Ramos (cell line): ENCODE measurements around the gene HSPA4.

ENCODE experiments used
- in situ Hi-C: fragments of 300-500 bp; cut with MboI; formaldehyde crosslinking; loops from one replicate; pipeline ENCODE4 v1.14.3; 2022; ENCODE audit warnings: low sequenced_read_pairs; ENCODE audit not compliant: unreplicated experiment

Gene HSPA4

DNA sequence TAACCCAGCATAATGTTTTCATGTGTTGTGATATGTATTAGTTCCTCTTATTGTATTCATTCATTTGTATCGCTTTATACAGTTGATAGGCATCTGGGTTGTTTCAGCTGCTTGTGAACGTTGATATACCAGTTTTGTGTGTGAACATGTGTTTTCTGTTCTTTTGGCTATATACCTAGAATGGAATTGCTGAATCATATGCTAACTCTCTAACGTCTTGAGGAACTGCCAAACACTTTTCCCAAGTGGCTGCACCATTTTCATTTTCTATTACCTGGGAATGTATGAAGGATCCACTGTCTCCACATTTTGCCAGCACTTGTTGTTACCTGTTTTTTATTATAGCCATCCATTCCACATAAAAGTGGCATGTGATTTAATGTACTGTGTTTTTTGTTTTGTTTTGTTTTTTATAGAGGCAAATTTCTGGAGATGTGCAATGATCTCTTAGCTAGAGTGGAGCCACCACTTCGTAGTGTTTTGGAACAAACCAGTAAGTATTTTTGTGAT, 34.6 kb downstream of the HSPA4 start:
- in situ Hi-C loops = no loop called here

DNA sequence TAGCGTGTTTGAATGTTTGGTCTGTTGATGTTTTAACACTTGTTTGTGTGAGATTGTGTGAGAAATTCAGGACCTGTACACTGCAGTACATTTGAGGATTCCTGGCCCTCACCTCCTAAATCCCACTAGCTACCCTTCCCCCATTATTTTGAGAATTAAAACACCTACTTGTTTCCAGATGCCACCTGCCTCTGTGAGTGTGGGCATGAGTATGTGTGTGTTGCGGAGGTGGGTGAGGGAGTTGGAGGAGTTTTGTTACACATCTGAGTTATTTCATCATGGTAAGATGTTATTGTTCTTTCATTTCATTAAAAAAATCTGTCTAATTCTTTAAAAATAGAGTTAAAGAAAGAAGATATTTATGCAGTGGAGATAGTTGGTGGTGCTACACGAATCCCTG, 36.3 kb downstream of the HSPA4 start:
- in situ Hi-C loops = no loop called here

DNA sequence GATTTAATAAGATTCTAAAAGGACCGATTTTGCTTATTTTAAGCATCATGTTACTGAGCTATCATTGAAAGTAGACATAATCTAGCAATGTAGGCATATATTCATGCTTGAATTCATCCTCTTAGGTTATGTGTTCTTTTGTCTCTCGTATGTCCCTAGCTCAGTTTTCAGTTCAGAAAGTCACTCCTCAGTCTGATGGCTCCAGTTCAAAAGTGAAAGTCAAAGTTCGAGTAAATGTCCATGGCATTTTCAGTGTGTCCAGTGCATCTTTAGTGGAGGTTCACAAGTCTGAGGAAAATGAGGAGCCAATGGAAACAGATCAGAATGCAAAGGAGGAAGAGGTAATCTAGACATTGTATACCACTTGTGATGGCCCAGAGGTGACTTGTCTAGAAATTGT, 39.2 kb downstream of the HSPA4 start:
- in situ Hi-C loops = no loop called here

DNA sequence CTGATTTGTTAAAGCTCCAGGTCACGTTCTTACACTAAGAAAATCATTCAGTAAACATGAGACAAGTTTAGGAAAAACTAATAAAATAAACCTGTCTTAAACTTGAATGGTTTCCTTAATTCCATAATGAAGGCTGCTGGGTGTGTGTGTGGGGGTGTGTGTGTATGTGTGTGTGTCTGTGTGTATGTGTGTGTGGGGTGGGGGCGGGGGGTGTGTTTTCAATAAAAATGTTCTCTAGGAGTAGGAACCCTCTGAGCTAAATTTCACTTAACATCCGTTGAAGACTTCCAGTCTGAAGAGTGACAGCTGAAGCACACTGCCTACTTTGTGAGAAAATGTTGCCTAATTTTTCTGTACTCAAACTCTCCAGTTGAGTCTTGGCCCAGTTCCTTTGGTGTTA, 54.5 kb downstream of the HSPA4 start:
- in situ Hi-C loops = loop anchor here (25.0 kb wide), 1 partner anchor 831 kb away; no protein-coding TSS in a partner anchor

DNA sequence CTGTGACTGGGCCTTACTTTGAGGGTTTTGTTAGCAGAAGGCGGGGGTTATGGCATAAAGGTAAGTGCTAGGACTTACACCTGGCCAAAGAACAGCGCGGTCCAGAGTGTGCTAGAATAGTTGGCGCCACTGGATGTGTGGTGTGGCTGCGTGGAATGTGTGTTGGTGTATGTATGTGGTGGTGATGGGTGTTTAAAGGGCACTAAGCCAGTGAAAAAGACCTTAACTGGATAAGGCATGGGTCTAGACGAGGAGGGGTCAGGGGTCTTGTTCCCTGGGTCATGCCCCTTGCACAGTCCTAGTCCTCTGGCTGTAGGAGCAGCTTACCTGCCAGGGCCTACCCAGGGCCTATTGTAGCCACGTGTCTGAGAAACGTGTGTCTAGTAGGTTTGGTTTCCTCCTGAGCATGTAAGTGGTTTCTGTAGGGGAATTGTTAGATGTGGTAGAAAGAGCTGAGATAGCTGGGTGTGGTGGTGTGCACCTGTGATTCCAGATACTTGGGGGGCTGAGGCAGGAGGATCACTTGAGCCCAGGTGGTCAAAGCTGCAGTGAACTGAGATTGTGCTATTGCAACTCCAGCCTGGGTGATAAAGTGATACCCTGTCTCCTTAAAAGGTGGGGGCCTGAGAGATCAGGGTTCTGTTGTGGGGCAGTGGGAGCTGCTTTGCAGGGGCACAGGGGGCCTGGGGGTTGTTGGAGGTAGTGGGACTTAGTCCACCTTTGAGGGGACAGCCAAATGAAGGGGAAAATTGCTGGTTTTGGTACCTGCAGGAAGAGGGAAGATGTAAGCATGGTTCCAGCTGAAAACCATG, 55.2 kb downstream of the HSPA4 start:
- in situ Hi-C loops = loop anchor here (25.0 kb wide), 1 partner anchor 830 kb away; no protein-coding TSS in a partner anchor

DNA sequence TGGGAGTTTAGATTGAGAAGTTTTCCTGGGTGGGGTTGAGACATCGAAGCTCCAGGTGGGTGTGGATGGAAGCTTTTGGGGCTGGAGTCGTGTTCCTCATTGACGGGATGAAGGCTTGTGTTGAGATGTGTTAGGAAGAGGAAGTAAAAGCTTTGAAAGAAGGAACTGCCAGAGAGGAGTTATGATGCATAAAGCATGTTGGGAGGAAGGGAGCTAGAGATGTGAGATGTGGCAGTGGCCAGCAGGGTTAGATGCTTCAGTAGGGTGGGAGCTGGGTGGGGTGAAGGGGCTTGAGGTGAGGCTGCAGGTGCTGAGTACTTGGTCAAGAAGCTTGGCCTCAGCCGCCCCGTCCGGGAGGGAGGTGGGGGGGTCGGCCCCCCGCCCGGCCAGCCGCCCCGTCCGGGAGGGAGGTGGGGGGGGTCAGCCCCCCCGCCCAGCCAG, 56.7 kb downstream of the HSPA4 start:
- in situ Hi-C loops = loop anchor here (25.0 kb wide), 1 partner anchor 829 kb away; no protein-coding TSS in a partner anchor

DNA sequence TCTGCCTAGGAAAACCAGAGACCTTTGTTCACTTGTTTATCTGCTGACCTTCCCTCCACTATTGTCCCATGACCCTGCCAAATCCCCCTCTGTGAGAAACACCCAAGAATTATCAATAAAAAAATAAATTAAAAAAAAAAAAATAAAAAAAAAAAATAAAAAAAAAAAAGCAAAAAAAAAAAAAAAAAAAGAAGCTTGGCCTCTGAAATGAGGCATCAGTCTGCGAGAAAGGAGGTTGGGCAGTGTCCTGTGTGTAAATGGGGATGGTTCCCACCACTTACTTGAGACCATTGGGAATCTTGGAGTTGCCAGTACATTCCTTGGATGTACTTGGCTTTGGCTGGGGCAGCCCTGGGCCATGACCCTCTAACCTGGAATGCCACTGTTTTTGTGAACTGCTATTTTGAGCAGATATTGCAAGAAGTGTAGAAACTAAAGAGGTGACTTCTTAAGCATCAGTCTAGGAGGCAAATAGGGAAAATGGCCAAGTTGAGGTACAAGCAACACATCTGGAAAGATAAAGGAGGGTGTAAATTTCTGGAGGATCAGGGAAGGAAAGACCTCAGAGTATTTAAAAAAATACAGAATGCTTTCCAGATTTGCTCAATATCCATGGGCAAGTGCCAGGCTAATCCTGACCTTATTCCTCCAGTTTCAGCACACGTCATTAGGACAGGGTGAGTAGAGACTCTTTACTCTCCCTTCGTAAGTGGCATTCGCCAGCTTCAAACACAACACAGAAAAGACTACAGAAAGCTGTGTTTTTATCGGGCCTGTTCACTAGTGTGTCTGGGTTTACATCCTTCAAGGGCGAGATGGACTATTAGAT, 58.1 kb downstream of the HSPA4 start:
- in situ Hi-C loops = loop anchor here (25.0 kb wide), 1 partner anchor 827 kb away; no protein-coding TSS in a partner anchor

DNA sequence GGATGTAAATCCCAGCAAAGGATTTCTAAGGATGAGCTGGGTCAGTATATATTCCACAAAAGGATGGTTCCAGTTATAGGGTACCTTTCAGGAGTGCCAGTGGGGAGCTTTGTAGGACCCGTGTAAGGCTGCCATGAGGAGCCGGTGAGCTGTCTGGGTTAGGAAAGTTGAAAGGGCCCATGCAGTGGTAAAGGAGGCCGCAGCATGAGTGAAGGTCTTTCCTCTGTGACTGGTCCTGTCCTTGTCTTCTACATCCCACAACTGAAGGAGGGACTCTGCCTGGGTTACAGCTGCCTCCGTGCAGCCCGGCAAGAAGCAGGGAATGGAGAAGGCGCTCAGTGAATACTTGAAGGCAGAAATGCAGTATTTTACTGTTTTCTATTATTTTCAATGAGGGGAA, 58.9 kb downstream of the HSPA4 start:
- in situ Hi-C loops = loop anchor here (25.0 kb wide), 1 partner anchor 827 kb away; no protein-coding TSS in a partner anchor

DNA sequence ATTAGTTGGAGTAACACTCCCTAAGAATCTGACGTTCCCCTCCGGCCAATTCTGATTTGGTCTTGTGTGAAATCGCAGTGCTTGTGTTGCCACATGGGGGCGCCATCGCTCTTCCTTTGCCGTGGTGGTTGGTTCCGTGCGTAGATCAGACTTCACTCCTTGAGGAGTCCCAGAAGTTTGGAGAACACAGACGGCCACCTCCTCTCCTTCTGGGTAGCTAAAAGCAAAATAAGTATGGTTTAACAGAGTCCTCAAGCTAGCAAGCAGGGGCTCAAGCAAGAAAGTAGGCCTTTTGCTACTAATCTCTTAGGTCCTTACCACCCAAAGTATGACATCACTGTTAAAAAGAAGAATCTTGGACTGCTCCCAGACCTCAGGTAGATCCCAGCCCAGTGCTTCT, 59.5 kb downstream of the HSPA4 start:
- in situ Hi-C loops = loop anchor here (25.0 kb wide), 1 partner anchor 826 kb away; no protein-coding TSS in a partner anchor

DNA sequence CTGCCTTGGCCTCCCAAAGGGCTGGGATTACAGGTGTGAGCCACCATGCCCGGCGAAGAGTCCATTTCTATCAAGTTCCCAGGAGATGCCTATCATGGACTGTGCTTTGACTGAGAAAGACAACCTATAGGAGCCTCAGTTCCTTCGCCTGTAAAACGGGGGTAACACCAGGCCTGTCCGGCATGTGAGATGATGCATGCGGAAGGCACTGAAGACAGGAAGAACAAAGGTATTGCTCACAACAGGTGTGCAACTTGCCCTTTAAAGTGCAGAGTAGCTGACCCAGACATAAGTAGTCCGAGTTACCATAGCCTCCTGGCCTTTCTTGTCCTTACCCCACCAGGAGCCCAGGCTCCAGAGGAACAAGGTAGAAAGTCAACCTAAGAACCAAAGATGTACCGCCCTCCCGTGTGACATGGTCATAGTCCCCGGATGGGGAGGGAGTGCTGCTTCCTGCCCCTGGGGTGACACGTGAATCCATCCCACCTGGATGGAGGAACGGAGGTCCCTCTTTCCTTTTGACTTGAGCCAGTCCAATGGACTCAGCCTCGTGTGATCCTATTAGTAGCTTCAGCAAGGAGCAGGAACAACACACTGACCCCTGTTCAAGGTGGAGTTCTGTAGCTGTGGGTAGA, 60.3 kb downstream of the HSPA4 start:
- in situ Hi-C loops = loop anchor here (25.0 kb wide), 1 partner anchor 825 kb away; no protein-coding TSS in a partner anchor

DNA sequence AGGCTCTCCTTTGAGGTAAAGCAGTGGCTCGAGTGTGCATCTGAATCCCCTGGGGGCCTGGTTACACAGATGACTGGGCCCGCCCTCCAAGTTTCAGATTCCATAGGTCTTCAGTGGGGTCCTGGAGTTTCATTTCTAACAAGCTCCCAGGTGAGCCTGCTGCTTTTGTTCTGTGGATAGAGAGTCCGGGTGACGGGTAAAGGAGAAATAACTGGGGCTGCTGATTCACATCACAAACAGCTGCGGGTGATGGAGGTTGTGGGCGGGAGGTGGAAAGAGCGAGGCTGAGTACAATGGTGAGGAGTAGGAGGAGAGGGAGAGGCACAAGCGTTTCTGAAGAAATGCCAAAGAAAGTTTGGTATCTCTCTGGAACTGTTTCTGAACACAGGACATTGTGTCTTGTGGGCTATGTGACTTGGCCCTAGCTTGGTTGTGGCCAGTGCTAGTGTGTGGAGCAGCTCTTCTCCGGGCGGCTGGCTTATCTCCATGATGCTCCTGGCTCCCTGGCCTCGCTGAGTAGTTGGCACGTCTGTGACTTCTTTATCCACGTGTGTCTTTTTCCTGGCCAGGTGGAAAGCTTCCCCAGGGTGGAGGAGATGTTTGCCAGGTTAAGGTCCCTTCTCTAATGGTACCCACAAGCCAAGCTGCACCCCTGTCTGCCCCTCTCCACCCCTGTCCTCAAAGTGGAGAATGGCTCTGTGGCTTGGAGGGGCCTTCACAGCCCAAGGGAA, 61.7 kb downstream of the HSPA4 start:
- in situ Hi-C loops = loop anchor here (25.0 kb wide), 1 partner anchor 824 kb away; no protein-coding TSS in a partner anchor

DNA sequence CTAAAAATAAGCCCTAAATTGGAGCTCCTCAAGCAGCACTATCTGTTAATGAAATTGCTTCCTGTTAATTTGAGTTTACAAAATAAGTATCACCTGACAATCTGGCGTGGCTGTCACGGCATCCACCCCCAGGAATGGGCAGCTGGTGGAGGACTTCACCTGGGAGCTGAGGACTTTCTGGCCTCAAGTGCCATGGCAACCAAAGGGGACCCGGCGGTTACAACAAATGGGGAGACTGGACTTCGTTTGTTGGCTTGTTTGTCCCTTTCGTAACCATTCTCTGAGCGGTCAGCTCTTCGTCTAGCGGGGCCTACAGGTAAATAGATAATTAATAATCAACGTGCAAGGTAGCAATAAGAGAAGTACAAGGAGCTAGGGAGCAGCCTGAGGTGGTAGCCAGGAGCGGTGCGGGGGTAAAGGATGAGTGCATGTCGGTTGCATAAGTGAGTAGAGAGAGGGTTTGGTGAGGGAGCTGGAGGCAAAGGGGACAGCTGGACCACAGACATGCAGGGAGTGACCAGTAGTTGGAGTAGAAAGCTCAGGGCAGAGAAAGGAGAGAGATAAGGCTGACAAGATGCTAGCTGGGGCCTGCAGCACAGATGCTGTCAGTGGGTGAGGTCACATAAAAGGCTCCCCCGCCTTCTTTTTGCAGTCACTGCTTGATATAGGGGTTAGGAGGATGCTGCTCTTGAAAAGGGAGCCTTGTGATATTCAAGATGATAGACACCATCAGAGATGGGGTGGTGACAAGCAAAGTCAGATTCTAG, 62.5 kb downstream of the HSPA4 start:
- in situ Hi-C loops = loop anchor here (25.0 kb wide), 1 partner anchor 823 kb away; no protein-coding TSS in a partner anchor

DNA sequence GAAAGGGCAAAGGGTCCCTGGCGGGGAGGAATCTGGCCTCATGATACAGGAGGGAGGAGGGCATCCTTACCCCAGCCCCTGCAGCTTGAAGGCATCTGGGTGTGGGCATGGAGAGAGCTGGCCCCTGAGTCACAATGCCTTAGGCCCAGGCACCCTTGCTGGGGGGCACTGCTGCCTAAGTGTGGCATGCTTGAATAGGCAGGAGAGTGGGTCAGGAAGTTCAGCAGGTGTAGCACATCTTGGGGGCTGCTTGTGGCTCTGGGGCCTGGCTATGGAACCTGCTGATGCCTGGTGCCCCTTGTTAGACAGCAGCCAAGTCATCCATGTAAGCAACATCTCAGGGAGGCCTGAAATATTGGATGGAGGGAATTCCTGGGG, 63.1 kb downstream of the HSPA4 start:
- in situ Hi-C loops = loop anchor here (25.0 kb wide), 1 partner anchor 822 kb away; no protein-coding TSS in a partner anchor

DNA sequence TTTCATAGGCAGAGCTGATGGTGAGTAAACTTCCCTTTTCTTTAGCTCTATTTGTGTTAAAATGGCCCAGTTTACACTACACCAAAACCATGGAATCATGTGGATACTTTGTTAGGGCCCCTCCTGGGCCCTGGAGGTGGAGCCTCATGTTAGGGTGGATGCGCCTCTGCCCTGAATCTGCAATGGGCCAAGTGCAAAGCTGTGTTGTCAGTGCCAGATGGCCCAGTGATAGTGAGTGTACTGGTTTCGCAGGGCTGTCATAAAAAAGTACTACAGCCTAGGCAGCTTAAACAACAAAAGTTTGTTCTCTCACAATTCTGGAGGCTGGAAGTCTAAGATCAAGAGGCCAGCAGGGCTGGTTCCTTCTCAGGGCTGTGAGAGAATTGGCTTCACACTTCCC, 64.8 kb downstream of the HSPA4 start:
- in situ Hi-C loops = loop anchor here (25.0 kb wide), 1 partner anchor 821 kb away; no protein-coding TSS in a partner anchor

DNA sequence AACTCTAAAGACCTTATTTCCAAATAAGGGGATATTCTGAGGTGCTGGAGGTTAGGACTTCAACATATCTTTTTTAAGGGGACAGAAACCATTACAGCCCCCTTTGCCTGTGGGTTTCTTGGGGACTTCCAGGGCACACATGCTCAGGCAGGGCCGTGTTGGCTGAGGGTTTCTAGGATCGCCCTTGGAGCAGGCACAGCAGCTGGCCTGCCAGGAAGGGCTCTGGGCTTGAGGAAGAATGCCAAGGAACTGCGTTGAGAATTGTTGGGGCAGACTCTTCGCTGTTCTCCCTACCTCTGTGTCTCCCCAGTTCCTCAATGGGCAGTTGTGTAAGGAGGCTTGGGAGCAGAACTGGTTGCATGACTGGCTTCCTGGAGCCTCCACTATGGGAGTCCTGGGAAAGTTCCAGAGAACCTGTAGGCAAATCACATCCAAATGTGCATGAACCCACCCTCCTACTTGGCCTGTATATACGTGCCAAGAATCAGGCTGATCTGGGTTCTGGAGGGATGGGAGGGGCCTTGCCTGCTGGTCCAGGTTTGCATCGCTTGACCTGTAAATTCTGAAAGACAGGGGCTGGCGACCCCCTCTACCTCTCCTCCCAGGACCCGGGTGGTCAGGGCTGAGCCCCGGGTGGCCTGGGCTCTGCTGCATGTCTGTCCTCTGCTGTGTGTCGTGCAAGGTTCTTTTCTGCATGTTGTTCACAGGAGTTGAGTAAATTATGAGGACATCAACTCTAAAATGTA, 65.5 kb downstream of the HSPA4 start:
- in situ Hi-C loops = loop anchor here (25.0 kb wide), 1 partner anchor 820 kb away; no protein-coding TSS in a partner anchor

DNA sequence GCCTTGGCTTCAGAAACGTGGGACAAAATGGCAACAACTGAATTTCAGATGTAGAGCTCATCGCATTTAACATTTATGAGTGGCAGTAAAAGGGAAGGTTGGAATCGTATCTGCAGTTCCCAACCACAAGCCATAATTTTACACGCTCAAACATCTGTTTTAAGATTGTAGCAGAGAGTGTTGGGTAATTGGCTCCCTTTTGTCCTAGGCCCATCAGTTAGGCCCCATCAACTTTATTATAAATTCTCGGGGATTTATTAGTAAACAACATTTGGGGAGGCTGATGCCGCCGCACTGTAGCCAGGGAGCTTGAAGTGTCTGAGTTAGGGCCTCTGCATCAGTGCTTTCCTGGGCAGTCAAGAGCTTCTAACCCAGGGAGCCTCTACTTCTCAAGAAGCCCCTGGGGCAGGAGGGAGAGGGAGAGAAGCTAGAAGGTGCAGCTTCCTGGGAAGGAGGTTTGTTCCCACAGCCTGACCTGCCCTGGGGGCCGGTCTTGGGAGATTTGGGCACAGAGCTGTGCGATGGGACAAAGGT, 66.2 kb downstream of the HSPA4 start:
- in situ Hi-C loops = loop anchor here (25.0 kb wide), 1 partner anchor 819 kb away; no protein-coding TSS in a partner anchor

DNA sequence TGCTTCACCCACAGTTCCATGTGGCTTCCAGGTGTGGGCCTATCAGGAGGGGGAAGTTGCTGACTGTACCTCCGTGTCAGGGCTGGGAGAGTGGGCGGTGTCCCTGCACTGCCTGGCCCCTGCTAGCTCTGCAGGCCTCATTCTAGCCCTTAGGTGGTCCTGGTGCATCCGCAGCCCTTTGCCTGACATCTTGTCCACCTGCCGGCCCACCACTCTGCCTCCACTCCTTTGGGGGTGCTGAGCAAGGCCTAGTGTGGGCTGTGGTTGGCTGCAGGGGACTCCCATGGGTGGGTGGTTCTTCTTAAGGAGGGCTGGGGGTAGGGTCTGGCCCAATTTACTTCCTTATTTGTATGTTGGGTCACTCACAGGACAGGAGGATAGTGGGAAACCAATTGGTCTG, 66.9 kb downstream of the HSPA4 start:
- in situ Hi-C loops = loop anchor here (25.0 kb wide), 1 partner anchor 819 kb away; no protein-coding TSS in a partner anchor
